HepG2 (cell line): ENCODE measurements around the gene MAJIN. TPM values are rescaled to one million over a fixed set of nuclear protein-coding genes. Genes with fewer than 3 reads are reported as not detected.

Source experiments
- BORCS8-MEF2B ChIP-seq: sonication (generic); formaldehyde crosslinking; IDR thresholded peaks from 2 replicates; pipeline ENCODE4 v1.8.0; 2022; ENCODE audit warnings: mild to moderate bottlenecking, missing genetic modification reagents
- CC2D1A ChIP-seq: sonication (generic); formaldehyde crosslinking; IDR thresholded peaks from 2 replicates; pipeline ENCODE4 v1.8.1; 2023; ENCODE audit warnings: mild to moderate bottlenecking, missing genetic modification reagents
- ERF ChIP-seq: IDR thresholded peaks from 2 replicates; pipeline ENCODE4 v1.6.1; 2018; ENCODE audit warnings: missing biosample characterization, missing genetic modification reagents
- GTF3A ChIP-seq: sonication (generic); formaldehyde crosslinking; conservative IDR thresholded peaks from 2 replicates; pipeline ENCODE4 v1.4.0; 2020; ENCODE audit warnings: mild to moderate bottlenecking, missing genetic modification reagents
- HOXD1 ChIP-seq: sonication (generic); formaldehyde crosslinking; IDR thresholded peaks from 2 replicates; pipeline ENCODE4 v1.5.0; 2020; ENCODE audit warnings: missing genetic modification reagents
- MAFK ChIP-seq, 2 experiments: IDR thresholded peaks in 1 of 2; conservative IDR thresholded peaks in 1 of 2; 2 replicates each; pipeline ENCODE4 v1.6.1; 2011; ENCODE audit warnings: improper control_type of control experiment in 2 of 2, low read length in 2 of 2
- MYNN ChIP-seq: sonication (generic); formaldehyde crosslinking; IDR thresholded peaks from 2 replicates; pipeline ENCODE4 v1.4.0; 2020; ENCODE audit warnings: mild to moderate bottlenecking, low read depth, missing genetic modification reagents
- RCOR2 ChIP-seq: IDR thresholded peaks from 2 replicates; pipeline ENCODE4 v1.6.1; 2016; ENCODE audit warnings: missing biosample characterization, missing genetic modification reagents
- SMARCE1 ChIP-seq: fragments of 450-650 bp; IDR thresholded peaks from 2 replicates; pipeline ENCODE4 v1.6.1; 2017; ENCODE audit warnings: borderline replicate concordance
- TCF7 ChIP-seq: sonication (generic); IDR thresholded peaks from 2 replicates; pipeline ENCODE4 v1.6.1; 2016; ENCODE audit warnings: antibody characterized with exemption, low read depth
- ZFAT ChIP-seq: sonication (generic); formaldehyde crosslinking; conservative IDR thresholded peaks from 2 replicates; pipeline ENCODE4 v1.8.1; 2023; ENCODE audit warnings: missing genetic modification reagents, inconsistent platforms
- ZMYM3 ChIP-seq: sonication (generic); formaldehyde crosslinking; IDR thresholded peaks from 2 replicates; pipeline ENCODE4 v1.5.1; 2020; ENCODE audit warnings: mild to moderate bottlenecking, missing genetic modification reagents
- ZNF142 ChIP-seq: sonication (generic); formaldehyde crosslinking; IDR thresholded peaks from 2 replicates; pipeline ENCODE4 v1.4.0; 2020; ENCODE audit warnings: missing genetic modification reagents
- ZNF318 ChIP-seq: sonication (generic); formaldehyde crosslinking; IDR thresholded peaks from 2 replicates; pipeline ENCODE4 v1.4.0; 2020; ENCODE audit warnings: mild to moderate bottlenecking, missing genetic modification reagents
- ZNF672 ChIP-seq: sonication (generic); formaldehyde crosslinking; IDR thresholded peaks from 2 replicates; pipeline ENCODE4 v1.8.1; 2022; ENCODE audit warnings: missing genetic modification reagents
- ZNF740 ChIP-seq: sonication (generic); formaldehyde crosslinking; IDR thresholded peaks from 2 replicates; pipeline ENCODE4 v1.4.0; 2020; ENCODE audit warnings: missing genetic modification reagents
- polyA plus RNA-seq, 8 experiments: library from polyadenylated mRNA; depleted of rRNA in 3 of 8; stranded (reverse) in 7 of 8; unstranded in 1 of 8; fragments of >200 nt; fragmentation: Illumina TruSeq in 4 of 8; extraction: Trizol in 4 of 8; gene quantifications; 2 replicates each; pipeline versions ENCODE4 v1.2.1 to v1.2.3, GENCODE V29; 2011 to 2016; ENCODE audit warnings: low read depth in 4 of 8, missing spikeins in 1 of 8, mixed read lengths in 1 of 8; ENCODE audit not compliant: insufficient read depth in 1 of 8
- total RNA-seq, 5 experiments: library from RNA; depleted of rRNA; stranded (reverse); fragments of >200 nt; fragmentation: Illumina TruSeq; extraction: Trizol; gene quantifications; 2 replicates each; pipeline ENCODE4 v1.2.3, GENCODE V29; 2016; ENCODE audit warnings: low read depth in 1 of 5

Gene MAJIN
- total and polyA plus RNA-seq, 2 of the 13 experiments (the other 11 are each of a cell fraction or from before 2014, with no cell fraction given): not detected

- TF ChIP-seq CC2D1A (CRISPR knock-in tag) (no peak), ZNF672 (CRISPR knock-in tag) (no peak), ZNF740 (CRISPR knock-in tag) (no peak), SMARCE1 (no peak), RCOR2 (no peak), ZFAT (no peak), HOXD1 (CRISPR knock-in tag) (no peak), GTF3A (CRISPR knock-in tag) (no peak), BORCS8-MEF2B (CRISPR knock-in tag) (no peak), TCF7 (no peak), ZMYM3 (CRISPR knock-in tag) (0 out of 2 replicates have a peak, but pooled peaks have one; percentile 49), ERF (CRISPR knock-in tag) (no peak), ZNF318 (CRISPR knock-in tag) (0 out of 2 replicates have a peak, but pooled peaks have one; percentile 52), MYNN (CRISPR knock-in tag) (no peak), MAFK (conservative IDR thresholded peaks at IDR 0.05 in 1 of 2, IDR thresholded peaks at IDR 0.05 in 1 of 2; ENCODE audit: low read length in 2 of 2) (no peak), ZNF142 (CRISPR knock-in tag) (no peak)
Observed at GRCh38 chr11:64888729-64889511, 83.0 kb downstream of the MAJIN start (continued).
